ENCODE measurements around the gene KISS1.

KISS1 gene

DNA sequence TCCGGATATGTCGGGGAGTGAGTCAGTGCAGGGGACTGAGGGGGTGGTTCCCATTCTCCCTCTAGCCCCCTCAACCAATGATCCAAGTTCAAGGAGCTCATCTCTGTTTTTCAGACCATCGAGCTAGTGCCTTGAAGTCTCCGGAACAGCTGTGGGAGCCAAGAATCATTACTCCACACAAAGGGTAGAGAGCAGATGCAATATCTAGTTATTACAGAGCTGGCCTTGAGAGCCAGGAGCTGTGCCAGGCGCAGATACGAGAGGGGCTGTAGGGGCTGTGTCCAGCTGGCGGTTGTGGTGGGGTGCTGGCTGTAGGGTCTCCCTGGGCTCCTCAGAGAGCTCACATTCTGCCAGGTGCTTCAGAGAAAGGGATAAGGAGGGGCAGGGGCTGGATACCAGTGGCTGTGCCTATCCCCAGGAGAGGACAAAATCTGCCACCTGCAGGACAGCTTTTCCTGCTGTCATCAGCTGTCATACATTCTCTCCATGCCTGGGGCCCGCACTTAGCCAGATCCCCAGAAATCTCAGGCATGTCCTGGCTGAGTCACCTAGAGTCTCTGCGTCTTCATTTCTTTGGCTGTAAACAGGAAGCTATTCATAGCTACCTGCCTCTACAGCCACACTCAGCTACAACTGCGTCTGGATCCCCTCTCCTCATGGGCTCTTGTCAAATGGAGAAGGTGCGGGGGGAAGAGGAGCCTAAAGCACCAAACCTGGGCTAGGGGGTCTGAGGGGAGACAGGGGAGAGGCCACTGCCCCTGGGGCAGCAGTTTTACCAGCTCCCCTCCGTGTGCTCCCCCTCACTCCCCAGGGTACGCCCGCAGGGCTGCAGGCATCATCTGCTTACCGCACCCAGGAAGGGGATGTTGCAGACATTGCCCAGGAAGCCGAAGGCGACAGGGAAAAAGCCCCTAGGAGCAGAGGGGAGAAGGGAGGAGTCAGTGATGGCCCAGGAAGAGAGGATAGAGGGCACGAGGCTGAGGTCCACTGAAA, 2.4 kb upstream of the KISS1 start:
- no peak overlapping the region for H3K4me3 ChIP-seq (ENCODE audit: low read length)
- peaks cover 5% of the 10 kb centered on the region for H3K27me3 ChIP-seq (ENCODE audit: control insufficient read depth, insufficient read depth, low read length)
- H3K4me1 ChIP-seq (ENCODE audit: control insufficient read depth, insufficient read depth, low read length), result no peaks in the 10 kb centered on the region
- no peak overlapping the region for H3K9ac ChIP-seq (ENCODE audit: low read length)
- no peaks in the 10 kb centered on the region for H3K36me3 ChIP-seq (ENCODE audit: control insufficient read depth, insufficient read depth, low read length)
- H3K27ac ChIP-seq (ENCODE audit: low read depth, low read length), result no peak overlapping the region

- H3K27me3 ChIP-seq (ENCODE audit: control insufficient read depth, insufficient read depth, low read length), result peaks cover 5% of the 10 kb centered on the region
- H3K9ac ChIP-seq (ENCODE audit: low read length), result no peak overlapping the region
- H3K4me1 ChIP-seq (ENCODE audit: control insufficient read depth, insufficient read depth, low read length), result no peaks in the 10 kb centered on the region
- no peak overlapping the region for H3K4me3 ChIP-seq (ENCODE audit: low read length)
- H3K27ac ChIP-seq (ENCODE audit: low read depth, low read length), result no peak overlapping the region
- no peaks in the 10 kb centered on the region for H3K36me3 ChIP-seq (ENCODE audit: control insufficient read depth, insufficient read depth, low read length)
Observed at GRCh38 chr1:204197068-204197467, 777 bp upstream of the KISS1 start.

DNA sequence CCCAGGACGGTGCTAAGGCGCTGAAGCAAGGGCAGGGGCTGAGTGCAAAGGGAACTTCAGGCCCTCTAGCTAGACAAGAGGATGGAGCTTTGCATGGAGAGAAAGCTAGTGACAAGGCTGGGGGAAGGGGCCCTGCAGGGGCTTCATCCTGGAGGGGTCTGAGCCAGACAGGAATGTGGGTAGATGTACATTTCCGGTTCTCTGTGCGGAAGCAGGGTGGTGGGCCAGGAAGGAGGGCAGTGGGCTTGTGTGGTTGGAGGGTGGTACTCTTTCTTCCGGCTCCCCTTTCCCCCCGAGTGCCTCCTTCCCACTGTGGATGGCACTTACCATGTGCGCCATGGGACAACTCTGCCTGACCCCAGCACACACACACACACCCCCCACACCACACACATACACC, 1.5 kb downstream of the KISS1 start:
- H3K27me3 ChIP-seq (ENCODE audit: control insufficient read depth, insufficient read depth, low read length), result peaks cover 5% of the 10 kb centered on the region
- H3K27ac ChIP-seq (ENCODE audit: low read depth, low read length), result no peak overlapping the region
- no peaks in the 10 kb centered on the region for H3K4me1 ChIP-seq (ENCODE audit: control insufficient read depth, insufficient read depth, low read length)
- H3K36me3 ChIP-seq (ENCODE audit: control insufficient read depth, insufficient read depth, low read length), result no peaks in the 10 kb centered on the region
- no peak overlapping the region for H3K4me3 ChIP-seq (ENCODE audit: low read length)
- H3K9ac ChIP-seq (ENCODE audit: low read length), result no peak overlapping the region

GRCh38 chr1:204194080-204194479, 2.2 kb downstream of the KISS1 start:
- no peak overlapping the region for H3K9ac ChIP-seq (ENCODE audit: low read length)
- peaks cover 5% of the 10 kb centered on the region for H3K27me3 ChIP-seq (ENCODE audit: control insufficient read depth, insufficient read depth, low read length)

DNA sequence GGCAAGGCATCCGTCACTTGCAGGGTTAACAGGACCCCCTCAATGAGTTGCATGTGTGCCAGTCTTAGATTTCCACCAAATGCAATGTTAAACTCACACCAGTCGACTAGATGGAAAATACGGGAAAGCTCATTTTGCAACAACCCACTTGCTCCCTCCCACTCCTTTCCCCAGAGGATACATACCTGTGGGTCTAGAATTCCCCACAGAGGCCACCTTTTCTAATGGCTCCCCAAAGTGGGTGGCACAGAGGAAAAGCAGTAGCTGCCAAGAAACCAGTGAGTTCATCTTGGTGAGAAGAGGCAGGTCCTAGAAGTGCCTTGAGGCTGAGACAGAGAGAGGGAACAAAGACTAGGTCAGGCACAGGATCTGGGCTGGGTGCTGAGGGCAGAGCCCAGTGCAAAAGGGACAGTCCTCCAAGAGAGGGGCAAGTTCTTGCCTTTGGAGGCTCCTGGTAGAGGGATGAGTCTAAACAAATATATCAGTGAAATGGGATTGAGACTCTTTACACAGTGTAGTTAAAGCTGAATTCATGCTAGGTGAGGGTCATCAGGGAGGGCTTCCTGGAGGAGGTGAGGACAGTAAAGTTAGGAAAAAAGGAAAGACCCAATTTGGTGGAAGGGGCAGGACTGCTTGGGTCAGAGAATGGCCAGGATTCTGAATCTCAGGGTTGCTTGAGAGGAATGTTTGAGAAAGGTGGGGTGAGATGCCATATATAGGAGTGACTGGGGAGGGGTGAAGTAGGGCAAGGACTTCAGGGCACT, 3.5 kb downstream of the KISS1 start:
- no peak overlapping the region for H3K4me3 ChIP-seq (ENCODE audit: low read length)
- peaks cover 2% of the 10 kb centered on the region for H3K27me3 ChIP-seq (ENCODE audit: control insufficient read depth, insufficient read depth, low read length)
- no peaks in the 10 kb centered on the region for H3K4me1 ChIP-seq (ENCODE audit: control insufficient read depth, insufficient read depth, low read length)
- H3K27ac ChIP-seq (ENCODE audit: low read depth, low read length), result no peak overlapping the region
- no peak overlapping the region for H3K9ac ChIP-seq (ENCODE audit: low read length)
- H3K36me3 ChIP-seq (ENCODE audit: control insufficient read depth, insufficient read depth, low read length), result no peaks in the 10 kb centered on the region

More at GRCh38 chr1:204194080-204194479, 2.2 kb downstream of the KISS1 start:
- H3K27ac ChIP-seq (ENCODE audit: low read depth, low read length), result no peak overlapping the region
- H3K4me3 ChIP-seq (ENCODE audit: low read length), result no peak overlapping the region
- H3K4me1 ChIP-seq (ENCODE audit: control insufficient read depth, insufficient read depth, low read length), result no peaks in the 10 kb centered on the region
- no peaks in the 10 kb centered on the region for H3K36me3 ChIP-seq (ENCODE audit: control insufficient read depth, insufficient read depth, low read length)

- no peak overlapping the region for H3K9ac ChIP-seq (ENCODE audit: low read length)
- no peak overlapping the region for H3K4me3 ChIP-seq (ENCODE audit: low read length)
- no peaks in the 10 kb centered on the region for H3K36me3 ChIP-seq (ENCODE audit: control insufficient read depth, insufficient read depth, low read length)
- no peaks in the 10 kb centered on the region for H3K4me1 ChIP-seq (ENCODE audit: control insufficient read depth, insufficient read depth, low read length)
- no peak overlapping the region for H3K27ac ChIP-seq (ENCODE audit: low read depth, low read length)
- H3K27me3 ChIP-seq (ENCODE audit: control insufficient read depth, insufficient read depth, low read length), result peaks cover 2% of the 10 kb centered on the region
Observed at GRCh38 chr1:204192046-204192445, 4.2 kb downstream of the KISS1 start.

GRCh38 chr1:204191456-204191855, 4.8 kb downstream of the KISS1 start:
- Histone ChIP-seq H3K27ac (ENCODE audit: low read depth, low read length) (no peak overlapping the region), H3K9ac (ENCODE audit: low read length) (no peak overlapping the region), H3K36me3 (ENCODE audit: control insufficient read depth, insufficient read depth, low read length) (no peaks in the 10 kb centered on the region), H3K27me3 (ENCODE audit: control insufficient read depth, insufficient read depth, low read length) (peaks cover under 1% of the 10 kb centered on the region), H3K4me1 (ENCODE audit: control insufficient read depth, insufficient read depth, low read length) (no peaks in the 10 kb centered on the region), H3K4me3 (ENCODE audit: low read length) (no peak overlapping the region)

DNA sequence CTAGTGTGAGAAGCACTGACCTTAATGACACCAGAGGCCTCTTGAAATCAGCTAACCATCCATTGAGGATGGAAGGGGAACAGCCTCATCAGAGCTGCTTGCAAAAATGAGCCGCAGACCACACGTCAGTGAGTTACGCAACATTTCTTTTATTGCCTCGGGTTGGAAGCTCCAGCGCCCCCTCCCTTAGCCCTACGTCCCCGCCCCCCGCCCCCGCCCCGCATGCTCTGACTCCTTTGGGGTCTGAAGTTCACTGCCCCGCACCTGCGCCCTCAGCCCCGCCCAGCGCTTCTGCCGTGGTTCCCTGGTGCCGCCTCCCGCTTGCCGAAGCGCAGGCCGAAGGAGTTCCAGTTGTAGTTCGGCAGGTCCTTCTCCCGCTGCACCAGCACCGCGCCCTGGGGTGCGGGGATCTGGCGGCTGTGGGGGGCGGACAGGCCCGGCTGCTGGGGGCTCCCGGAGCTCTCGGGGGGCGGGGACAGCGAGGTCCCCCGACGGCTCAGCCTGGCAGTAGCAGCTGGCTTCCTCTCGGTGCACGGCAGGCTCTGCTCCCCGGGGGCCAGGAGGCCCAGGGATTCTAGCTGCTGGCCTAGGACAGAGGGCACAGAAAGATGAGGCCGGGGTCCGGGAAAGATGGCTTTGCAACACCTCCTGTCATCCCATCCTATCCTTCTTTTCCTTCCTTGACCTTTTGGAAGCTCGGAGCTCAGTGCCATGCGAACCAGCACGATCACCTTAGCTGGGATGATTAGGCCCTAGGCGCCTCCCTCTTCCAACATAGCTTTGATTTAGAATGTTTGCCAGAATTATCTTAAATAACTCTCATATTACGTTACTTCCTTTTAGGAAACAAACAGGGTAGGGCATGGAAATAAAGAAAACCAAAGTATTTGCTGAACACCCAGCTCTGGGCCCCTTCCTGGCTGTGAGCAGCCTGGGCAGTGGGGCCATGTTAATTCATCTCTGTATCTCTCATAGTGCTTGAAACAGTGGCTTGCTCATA, 5.8 kb downstream of the KISS1 start:
- Histone ChIP-seq H3K36me3 (ENCODE audit: control insufficient read depth, insufficient read depth, low read length) (no peaks in the 10 kb centered on the region), H3K4me3 (ENCODE audit: low read length) (no peak overlapping the region), H3K9ac (ENCODE audit: low read length) (no peak overlapping the region), H3K4me1 (ENCODE audit: control insufficient read depth, insufficient read depth, low read length) (no peaks in the 10 kb centered on the region), H3K27me3 (ENCODE audit: control insufficient read depth, insufficient read depth, low read length) (no peaks in the 10 kb centered on the region), H3K27ac (ENCODE audit: low read depth, low read length) (no peak overlapping the region)

- H3K4me1 ChIP-seq (ENCODE audit: control insufficient read depth, insufficient read depth, low read length), result no peaks in the 10 kb centered on the region
- H3K36me3 ChIP-seq (ENCODE audit: control insufficient read depth, insufficient read depth, low read length), result no peaks in the 10 kb centered on the region
- no peak overlapping the region for H3K27ac ChIP-seq (ENCODE audit: low read depth, low read length)
- H3K27me3 ChIP-seq (ENCODE audit: control insufficient read depth, insufficient read depth, low read length), result no peaks in the 10 kb centered on the region
- H3K4me3 ChIP-seq (ENCODE audit: low read length), result no peak overlapping the region
- H3K9ac ChIP-seq (ENCODE audit: low read length), result no peak overlapping the region
Observed at GRCh38 chr1:204188959-204189639, 7.2 kb downstream of the KISS1 start.

GRCh38 chr1:204186597-204186996, 9.7 kb downstream of the KISS1 start:
- no peaks in the 10 kb centered on the region for H3K36me3 ChIP-seq (ENCODE audit: control insufficient read depth, insufficient read depth, low read length)
- no peak overlapping the region for H3K27ac ChIP-seq (ENCODE audit: low read depth, low read length)
- H3K4me3 ChIP-seq (ENCODE audit: low read length), result no peak overlapping the region
- no peaks in the 10 kb centered on the region for H3K4me1 ChIP-seq (ENCODE audit: control insufficient read depth, insufficient read depth, low read length)
- no peak overlapping the region for H3K9ac ChIP-seq (ENCODE audit: low read length)
- no peaks in the 10 kb centered on the region for H3K27me3 ChIP-seq (ENCODE audit: control insufficient read depth, insufficient read depth, low read length)

GRCh38 chr1:204181116-204181515, 15.2 kb downstream of the KISS1 start:
- Histone ChIP-seq H3K9ac (ENCODE audit: low read length) (no peak overlapping the region), H3K27me3 (ENCODE audit: control insufficient read depth, insufficient read depth, low read length) (no peaks in the 10 kb centered on the region)

More at GRCh38 chr1:204181116-204181515, 15.2 kb downstream of the KISS1 start:
- H3K36me3 ChIP-seq (ENCODE audit: control insufficient read depth, insufficient read depth, low read length), result no peaks in the 10 kb centered on the region
- no peak overlapping the region for H3K4me3 ChIP-seq (ENCODE audit: low read length)
- no peaks in the 10 kb centered on the region for H3K4me1 ChIP-seq (ENCODE audit: control insufficient read depth, insufficient read depth, low read length)
- H3K27ac ChIP-seq (ENCODE audit: low read depth, low read length), result no peak overlapping the region
